HG02870 (cell line): Measurements from ENCODE around the gene GGTA1.
"Not testable (repeated sequence)": the region's sequence is repeated elsewhere in the genome, so short reads cannot be mapped to it uniquely, and the experiment has no call there.

Experiments used
- ATAC-seq: cut with Tn5 transposase; IDR thresholded peaks from one replicate; pipeline ENCODE4 v1.9.1; 2021; ENCODE audit warnings: mild to moderate bottlenecking, moderate library complexity; ENCODE audit not compliant: unreplicated experiment

The GGTA1 gene

GRCh38 chr9:121463026-121463807 lies 36.4 kb downstream of the GGTA1 start:
- no peak for ATAC-seq

DNA sequence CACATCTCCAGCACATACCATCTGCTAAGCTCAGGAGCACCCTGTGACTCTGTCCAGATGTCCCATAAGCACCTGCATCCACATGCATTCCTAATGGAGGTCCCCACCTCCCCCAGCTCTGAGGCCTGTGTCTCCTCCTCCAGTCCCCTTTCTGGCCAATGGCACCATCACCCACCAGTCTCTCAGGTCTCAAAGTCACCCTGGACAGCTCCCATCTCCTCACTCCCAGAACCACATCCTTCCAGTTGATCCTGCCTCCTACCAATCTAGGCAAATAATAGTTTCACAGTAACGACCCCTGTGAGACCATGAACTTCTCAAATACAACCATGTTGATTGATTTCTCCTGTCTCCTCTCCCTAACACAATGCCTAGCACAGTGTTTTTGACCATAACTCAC lies 40.1 kb downstream of the GGTA1 start:
- ATAC-seq, result no peak

DNA sequence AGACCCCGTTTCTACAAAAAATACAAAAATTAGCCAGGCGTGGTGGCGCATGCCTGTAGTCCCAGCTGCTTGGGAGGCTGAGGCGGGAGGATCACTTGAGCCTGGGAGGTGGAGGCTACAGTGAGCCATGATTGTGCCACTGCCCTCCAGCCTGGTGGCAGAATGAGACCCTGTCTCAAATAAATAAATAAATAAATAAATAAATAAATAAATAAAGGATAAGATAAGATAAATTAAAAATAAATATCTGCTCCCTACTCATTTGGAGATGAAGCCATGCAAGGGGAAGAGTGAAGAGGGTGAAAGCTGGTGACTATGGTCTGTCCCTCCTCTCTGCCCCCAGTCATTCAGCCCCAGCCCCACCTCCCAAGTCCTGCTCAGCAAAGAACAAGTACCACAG lies 41.2 kb downstream of the GGTA1 start:
- ATAC-seq, result not testable (repeated sequence)

DNA sequence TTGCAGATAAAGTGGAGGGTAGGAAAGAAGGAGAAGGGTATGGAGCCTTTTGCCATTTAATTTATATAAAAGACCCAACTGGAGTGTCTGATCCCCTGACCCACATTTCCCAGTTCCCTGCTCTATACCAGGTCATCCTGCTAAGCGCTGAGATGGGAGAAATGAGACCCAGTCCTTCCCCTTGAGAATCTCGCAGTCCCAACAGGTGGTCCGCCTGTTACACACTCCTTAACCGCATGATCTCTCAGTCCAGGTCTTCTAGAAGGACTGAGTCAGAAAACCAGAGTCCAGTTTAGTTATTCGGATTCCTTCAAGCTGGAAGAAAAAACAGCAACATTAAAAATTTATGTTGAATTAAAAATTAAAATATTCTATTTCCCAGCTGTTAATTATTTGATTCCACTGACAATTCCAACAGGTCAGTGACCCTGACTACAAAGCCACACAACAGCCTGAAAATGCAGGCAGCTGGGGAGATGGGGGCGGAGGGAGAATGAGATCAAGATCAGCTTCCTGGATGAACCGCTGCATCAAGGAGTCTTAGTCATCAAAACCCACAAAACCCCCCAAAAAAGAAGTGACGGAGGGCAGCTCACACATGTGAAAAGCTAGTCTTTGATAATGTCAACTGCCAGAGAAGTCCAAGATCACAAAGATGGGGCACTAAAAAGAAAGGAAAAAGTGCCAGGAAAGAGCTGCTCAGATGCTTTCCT lies 44.0 kb downstream of the GGTA1 start:
- ATAC-seq, result no peak

DNA sequence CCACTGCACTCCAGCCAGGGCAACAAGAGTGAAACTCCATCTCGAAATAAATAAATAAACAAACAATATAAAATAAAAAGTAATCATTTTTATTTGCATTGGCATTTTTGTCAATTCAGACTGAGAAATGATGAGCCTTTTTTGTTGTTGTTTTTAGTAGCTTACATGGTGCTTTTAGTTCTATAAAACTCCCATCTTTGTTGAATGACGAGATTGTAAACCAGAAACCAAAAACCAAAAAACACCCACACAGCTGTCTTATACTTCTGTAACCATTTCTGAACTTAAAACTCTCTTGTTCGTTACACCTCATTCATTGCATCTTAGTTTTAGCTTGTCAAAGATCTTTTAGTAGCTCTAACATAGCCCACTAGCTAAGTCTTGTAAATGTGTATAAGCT lies 44.7 kb downstream of the GGTA1 start:
- no peak for ATAC-seq

DNA sequence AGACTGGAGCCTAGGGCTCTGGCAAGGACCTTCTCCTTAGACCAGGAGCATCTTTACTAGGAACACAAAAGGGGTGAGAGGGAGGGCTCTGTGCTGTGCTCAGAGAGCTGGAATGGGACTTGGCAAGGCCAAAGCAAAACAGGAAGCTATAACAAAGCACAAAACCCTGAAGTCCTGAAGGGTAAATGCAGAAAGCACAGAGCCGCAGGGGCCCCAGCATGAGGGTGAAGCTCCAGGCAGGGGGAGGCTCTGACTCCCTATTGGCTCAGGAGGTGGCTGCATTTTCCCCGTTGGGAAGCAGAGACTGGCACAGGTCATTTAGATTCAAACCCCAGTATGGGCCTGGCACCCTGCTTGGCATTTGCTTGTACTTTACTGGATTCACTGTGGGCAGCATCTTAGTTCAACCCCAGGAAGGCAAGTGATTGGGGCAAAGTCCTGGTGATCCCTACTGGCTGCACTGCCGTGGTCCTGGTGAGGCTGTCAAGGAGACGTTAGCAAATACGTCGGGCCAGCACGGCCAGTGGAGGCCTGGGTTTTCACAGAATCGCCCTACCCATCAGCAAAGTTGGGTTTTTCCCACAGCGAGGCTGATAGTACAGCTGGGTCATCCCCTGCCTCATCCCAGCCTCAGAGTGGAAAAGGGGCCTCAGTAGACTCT lies 46.3 kb downstream of the GGTA1 start:
- ATAC-seq, result no peak

- no peak for ATAC-seq
Observed at GRCh38 chr9:121452085-121452484, 47.6 kb downstream of the GGTA1 start.

DNA sequence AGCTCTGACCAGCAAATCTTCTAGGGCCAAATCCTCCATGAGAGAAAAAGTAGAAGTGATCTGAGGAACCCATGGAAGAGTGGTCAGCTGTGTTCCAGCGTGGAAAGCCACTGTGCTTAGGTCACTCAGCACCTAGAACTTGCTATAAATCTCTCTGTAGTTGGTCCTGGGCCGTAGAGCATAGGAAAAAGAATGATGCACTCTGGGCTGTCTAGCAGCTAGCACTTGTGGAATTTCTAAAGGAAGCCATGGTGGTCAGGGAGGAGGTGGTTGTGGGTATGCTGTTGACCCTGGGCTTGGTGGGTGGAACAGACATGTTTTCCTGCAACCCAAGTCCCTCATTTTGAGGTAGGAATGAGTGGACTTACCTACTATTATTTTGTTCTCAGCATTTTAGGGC lies 48.1 kb downstream of the GGTA1 start:
- ATAC-seq, result no peak

- no peak for ATAC-seq
Observed at GRCh38 chr9:121450241-121450640, 49.4 kb downstream of the GGTA1 start.

- no peak for ATAC-seq
Observed at GRCh38 chr9:121449786-121450185, 49.9 kb downstream of the GGTA1 start.

GRCh38 chr9:121447321-121447834 lies 52.3 kb downstream of the GGTA1 start:
- no peak for ATAC-seq

GRCh38 chr9:121445986-121446385 lies 53.7 kb downstream of the GGTA1 start:
- ATAC-seq, result no peak

DNA sequence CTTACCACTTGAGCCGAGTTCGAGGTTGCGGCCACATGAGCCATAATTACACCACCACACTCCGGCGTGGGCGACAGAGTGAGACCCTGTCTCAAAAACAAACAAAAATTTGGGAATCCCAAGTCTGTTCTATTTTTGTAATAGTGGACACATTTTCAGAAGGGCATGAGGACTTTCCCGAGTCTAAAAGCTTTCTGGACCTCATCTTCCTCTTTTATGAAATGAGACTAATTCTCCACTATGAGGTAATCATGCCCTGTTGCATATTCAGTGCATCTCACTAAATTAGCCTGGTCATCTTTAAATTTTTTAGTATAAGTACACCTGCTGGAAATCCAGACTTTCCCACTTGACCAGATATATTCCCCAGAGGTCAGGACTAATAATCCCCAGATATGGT lies 55.7 kb downstream of the GGTA1 start:
- no peak for ATAC-seq

DNA sequence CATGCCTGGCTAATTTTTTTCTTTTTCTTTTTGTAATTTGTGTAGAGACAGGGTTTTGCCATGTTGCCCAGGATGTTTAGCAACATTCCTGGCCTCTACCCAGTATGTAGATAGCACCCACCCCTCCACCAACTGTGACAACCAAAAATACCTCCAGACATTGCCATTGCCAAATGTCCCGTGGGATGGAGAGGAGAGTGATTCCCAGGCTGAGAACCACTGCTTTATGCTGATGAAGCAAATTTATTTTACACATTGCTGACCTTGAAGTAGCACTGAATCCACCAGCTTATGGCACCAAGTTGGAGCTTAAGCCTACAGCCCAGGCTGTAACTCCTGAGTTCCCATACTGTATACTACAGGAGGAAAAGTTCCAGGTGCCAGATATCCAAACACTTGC lies 58.5 kb downstream of the GGTA1 start:
- ATAC-seq, result no peak

DNA sequence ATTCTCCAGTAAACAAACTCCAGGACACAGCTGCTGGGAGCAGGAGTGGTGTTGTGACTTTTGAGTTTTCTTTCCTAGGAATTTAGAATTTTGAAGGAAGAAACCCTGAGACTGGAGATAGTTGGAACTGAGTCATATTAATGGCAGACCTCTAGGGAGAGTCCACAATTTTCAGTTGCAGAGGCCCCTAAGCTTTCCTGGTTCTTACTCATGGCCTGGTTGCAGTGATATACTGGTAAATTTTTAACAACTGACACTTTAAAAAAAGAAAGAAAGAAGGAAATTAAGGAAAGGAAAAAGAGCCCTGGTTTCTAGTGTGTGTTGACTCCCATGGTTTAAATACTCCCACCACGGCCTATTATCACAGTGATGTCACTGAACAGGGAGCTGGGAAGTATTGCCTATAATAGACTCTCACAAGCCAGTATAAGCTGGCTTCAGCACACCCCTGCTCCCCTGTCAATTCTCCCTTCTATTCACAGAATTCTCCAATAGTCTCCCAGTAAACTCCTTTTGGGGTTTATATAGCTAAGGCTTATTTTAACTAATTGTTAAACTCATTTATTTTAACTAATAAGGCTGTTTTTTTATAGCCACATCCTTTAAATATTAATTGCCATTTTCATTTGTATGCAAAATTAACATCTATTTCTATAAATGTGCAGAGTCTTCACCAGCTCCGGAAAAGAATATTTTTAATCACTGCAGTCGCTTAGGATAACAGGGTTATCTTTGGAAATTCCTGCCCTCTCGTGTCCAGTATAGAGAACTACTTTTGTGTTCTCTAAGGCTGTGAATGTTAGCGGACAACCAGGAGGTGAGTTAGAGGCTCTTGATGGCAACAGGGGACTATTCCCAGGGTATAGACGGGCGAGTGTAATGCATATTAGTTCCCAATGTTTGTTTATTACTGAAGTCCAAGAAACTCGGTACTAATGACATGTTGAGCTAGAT lies 59.7 kb downstream of the GGTA1 start:
- ATAC-seq, result no peak

DNA sequence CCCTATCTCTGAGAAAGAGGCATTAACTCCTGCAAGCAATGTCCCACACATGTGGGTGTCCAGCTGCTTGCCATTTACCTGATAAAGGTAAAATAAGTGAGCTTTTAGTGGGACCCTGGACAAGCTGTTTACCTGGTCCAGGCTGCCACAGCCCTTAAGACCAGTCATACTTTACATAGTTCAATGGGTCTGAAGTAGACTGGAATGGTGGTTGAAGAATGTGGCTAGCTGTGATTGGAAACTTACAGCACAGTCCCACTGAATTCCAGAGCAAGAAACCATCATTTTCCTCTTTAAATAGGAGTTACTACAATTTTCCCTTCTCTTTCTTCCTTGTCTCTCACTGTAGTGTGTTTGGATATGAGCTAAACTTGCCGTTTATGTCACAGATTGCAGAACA lies 60.6 kb downstream of the GGTA1 start:
- ATAC-seq, result no peak

- ATAC-seq, result no peak
Observed at GRCh38 chr9:121437891-121438290, 61.8 kb downstream of the GGTA1 start.

- not testable (repeated sequence) for ATAC-seq
Observed at GRCh38 chr9:121437046-121437445, 62.6 kb downstream of the GGTA1 start.

DNA sequence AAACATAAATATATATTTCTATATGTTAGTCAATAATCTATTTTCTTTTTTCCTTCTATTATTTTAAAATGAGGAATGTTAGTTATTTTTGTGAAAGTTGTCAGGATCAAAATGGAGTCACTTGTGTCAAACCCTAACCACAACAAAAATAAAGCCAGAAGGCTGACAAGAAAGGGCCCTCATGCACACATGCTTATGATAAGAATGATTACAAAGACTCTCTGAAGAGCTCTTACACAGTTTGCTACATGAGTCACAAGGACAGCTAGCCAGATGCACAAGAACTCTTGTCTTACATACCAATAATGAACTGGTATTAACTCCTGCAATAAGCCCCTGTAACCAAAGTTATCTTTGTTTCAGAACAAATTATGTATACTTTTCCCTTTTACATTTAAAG lies 64.7 kb downstream of the GGTA1 start:
- ATAC-seq, result no peak

DNA sequence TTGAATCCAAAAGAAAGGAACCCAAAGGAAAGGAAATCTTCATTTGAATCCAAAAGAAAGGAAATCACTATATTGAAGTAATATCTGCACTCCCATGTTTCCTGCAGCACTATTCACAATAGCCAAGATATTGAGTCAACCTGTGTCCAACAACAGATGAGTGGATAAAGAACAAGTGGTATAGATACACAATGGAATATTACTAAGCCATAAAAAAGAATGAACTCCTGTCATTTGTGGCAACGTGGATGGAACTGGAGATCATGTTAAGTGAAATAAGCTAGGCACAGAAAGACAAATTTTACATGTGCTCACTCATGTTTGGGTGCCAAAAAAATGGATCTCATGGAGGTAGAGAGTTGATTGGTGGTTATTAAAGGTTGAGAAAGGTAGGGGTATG lies 71.7 kb downstream of the GGTA1 start:
- no peak for ATAC-seq

DNA sequence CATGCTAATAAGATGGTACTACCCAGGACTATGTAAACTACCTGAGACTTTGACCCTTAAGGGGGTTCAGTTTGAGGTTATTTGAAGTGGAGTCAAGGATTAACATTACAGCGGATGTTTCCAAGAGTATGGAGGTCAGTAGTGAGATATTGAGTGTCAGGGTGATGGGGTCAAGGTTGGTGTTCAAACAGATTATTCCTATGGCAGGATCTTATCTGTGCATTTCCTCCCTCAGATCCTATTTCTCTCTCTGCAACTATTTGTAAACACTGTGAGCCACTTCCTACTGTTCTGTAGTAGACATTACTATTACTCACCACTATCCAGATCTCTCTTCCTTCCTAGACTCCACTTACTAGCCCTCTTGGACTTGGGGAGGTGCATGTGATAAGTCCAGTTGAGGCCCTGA lies 75.6 kb downstream of the GGTA1 start:
- no peak for ATAC-seq
